ENCODE results near the gene CDK18. TPM values are rescaled to one million over a fixed set of nuclear protein-coding genes. Genes with fewer than 3 reads are reported as not detected.
A peak's percentile ranks its signal among the peaks of the same experiment; 100 is the strongest.

The CDK18 gene
- total and polyA plus RNA-seq, 4 donors = 2.4 to 3.7 (median 3.1) TPM

DNA sequence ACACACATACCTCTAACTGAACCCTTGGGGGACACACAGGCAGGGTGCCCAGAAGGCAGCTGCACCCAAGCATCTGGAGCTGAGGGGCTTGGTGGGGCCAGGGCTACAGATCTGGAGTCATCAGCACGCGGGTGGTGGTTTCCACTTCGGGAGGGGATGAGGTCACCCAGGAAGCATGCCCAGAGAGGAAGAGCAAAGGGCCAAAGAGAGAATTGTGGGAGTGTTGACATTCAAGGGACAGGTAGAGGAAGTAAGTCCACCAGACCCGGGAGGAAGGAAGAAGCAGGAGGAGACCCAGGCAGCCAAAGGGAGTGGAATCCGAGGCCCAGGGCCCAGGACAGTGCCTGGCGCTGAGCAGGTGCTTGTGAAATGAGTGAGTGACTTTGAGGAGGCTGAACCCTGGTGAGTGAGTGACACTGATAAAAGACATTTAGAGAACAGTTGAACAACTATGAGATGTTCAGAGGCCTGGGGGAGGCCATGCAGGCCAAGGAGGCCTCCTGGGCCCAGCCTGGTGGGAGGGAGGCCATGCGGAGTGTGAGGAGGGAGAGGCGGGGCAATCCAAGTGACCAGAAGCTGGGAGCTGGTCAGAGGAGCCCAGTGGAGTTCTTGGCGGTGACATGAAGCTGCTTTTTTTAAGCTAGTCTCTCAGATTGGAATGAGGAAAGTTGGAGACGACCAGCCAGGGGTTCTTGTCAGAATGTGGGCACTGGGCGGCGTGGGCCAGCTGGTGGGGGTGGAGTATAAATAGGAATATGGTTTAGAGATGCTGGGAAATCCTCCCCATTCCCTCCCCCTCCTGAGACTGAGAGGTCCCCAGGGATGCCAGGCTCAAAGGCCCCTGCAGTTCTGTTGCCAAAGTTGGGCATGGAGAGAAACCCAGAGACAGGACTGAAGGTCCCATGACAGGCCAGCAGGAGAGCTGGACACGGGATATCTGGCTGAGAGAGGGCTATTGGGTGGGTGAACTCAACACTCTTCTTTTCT, 7.9 kb downstream of the CDK18 start:
- Histone ChIP-seq H3K27ac (ENCODE audit: low read depth in 1 of 2, low read length in 2 of 2) (peak overlapping the region in 1 of 2 donors; percentile 47), H3K9me3 (ENCODE audit: control insufficient read depth in 4 of 4, low read length in 3 of 4) (no peaks in the 10 kb centered on the region), H3K4me3 (ENCODE audit: low read depth in 1 of 3, low read length in 3 of 3) (no peak overlapping the region), H3K36me3 (ENCODE audit: control insufficient read depth in 4 of 4, insufficient read depth in 3 of 4, low read depth in 1 of 4, low read length in 3 of 4) (no peaks in the 10 kb centered on the region), H3K27me3 (ENCODE audit: control insufficient read depth in 4 of 4, insufficient read depth in 4 of 4, low read length in 3 of 4) (no peaks in the 10 kb centered on the region), H3K9ac (ENCODE audit: low read depth in 1 of 2, low read length in 2 of 2) (peak overlapping the region in 1 of 2 donors; percentile 32), H3K4me1 (ENCODE audit: control insufficient read depth in 4 of 4, insufficient read depth in 4 of 4, low read length in 3 of 4) (peaks cover 4 to 17% (median 7%) of the 10 kb centered on the region in 4 donors)
- DNase-seq (ENCODE audit: low spot score) = no peak
- WGBS = 68% methylated on average over 13 of the region's 13 CpGs
- TF ChIP-seq CTCF (IDR thresholded peaks at IDR 0.05; ENCODE audit: low read depth, low read length, missing input control) = no peak
- TF ChIP-seq JUND (IDR thresholded peaks at IDR 0.05) = peak in 1 of 2 donors; percentile 40

- 89% methylated on average over 5 of the region's 5 CpGs for WGBS
- H3K4me1 ChIP-seq (ENCODE audit: control insufficient read depth in 4 of 4, insufficient read depth in 4 of 4, low read length in 3 of 4) = peaks cover 0 to 9% (median 4%) of the 10 kb centered on the region in 4 donors
- no peak overlapping the region for H3K9ac ChIP-seq (ENCODE audit: low read depth in 1 of 2, low read length in 2 of 2)
- DNase-seq (ENCODE audit: low spot score) = no peak
- TF ChIP-seq, protein P1, sequence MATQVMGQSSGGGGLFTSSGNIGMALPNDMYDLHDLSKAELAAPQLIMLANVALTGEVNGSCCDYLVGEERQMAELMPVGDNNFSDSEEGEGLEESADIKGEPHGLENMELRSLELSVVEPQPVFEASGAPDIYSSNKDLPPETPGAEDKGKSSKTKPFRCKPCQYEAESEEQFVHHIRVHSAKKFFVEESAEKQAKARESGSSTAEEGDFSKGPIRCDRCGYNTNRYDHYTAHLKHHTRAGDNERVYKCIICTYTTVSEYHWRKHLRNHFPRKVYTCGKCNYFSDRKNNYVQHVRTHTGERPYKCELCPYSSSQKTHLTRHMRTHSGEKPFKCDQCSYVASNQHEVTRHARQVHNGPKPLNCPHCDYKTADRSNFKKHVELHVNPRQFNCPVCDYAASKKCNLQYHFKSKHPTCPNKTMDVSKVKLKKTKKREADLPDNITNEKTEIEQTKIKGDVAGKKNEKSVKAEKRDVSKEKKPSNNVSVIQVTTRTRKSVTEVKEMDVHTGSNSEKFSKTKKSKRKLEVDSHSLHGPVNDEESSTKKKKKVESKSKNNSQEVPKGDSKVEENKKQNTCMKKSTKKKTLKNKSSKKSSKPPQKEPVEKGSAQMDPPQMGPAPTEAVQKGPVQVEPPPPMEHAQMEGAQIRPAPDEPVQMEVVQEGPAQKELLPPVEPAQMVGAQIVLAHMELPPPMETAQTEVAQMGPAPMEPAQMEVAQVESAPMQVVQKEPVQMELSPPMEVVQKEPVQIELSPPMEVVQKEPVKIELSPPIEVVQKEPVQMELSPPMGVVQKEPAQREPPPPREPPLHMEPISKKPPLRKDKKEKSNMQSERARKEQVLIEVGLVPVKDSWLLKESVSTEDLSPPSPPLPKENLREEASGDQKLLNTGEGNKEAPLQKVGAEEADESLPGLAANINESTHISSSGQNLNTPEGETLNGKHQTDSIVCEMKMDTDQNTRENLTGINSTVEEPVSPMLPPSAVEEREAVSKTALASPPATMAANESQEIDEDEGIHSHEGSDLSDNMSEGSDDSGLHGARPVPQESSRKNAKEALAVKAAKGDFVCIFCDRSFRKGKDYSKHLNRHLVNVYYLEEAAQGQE (IDR thresholded peaks at IDR 0.05) = no peak
- TF ChIP-seq YY1 (IDR thresholded peaks at IDR 0.05) (no peak), FOXA1 (IDR thresholded peaks at IDR 0.05) (no peak), GABPA (IDR thresholded peaks at IDR 0.05 in 1 of 2, conservative IDR thresholded peaks at IDR 0.05 in 1 of 2) (no peak), HNF4G (IDR thresholded peaks at IDR 0.05) (no peak), SP1 (IDR thresholded peaks at IDR 0.05) (no peak), JUND (IDR thresholded peaks at IDR 0.05) (no peak), TAF1 (conservative IDR thresholded peaks at IDR 0.05) (no peak), RXRA (IDR thresholded peaks at IDR 0.05) (no peak), CTCF (IDR thresholded peaks at IDR 0.05; ENCODE audit: low read depth, low read length, missing input control) (no peak), RAD21 (IDR thresholded peaks at IDR 0.05) (no peak), HNF4A (conservative IDR thresholded peaks at IDR 0.05) (no peak)
- H3K36me3 ChIP-seq (ENCODE audit: control insufficient read depth in 4 of 4, insufficient read depth in 3 of 4, low read depth in 1 of 4, low read length in 3 of 4) = no peaks in the 10 kb centered on the region
- H3K4me3 ChIP-seq (ENCODE audit: low read depth in 1 of 3, low read length in 3 of 3) = no peak overlapping the region
- H3K27ac ChIP-seq (ENCODE audit: low read depth in 1 of 2, low read length in 2 of 2) = no peak overlapping the region
- H3K27me3 ChIP-seq (ENCODE audit: control insufficient read depth in 4 of 4, insufficient read depth in 4 of 4, low read length in 3 of 4) = no peaks in the 10 kb centered on the region
- H3K9me3 ChIP-seq (ENCODE audit: control insufficient read depth in 4 of 4, low read length in 3 of 4) = no peaks in the 10 kb centered on the region
Measured at GRCh38 chr1:205513774-205514173, 9.3 kb downstream of the CDK18 start.
